C4-2B (cell line): Measurements from ENCODE around the gene NRP1.

ENCODE experiments used
- CTCF ChIP-seq: fragments of 450-650 bp; conservative IDR thresholded peaks from 2 replicates; pipeline ENCODE4 v1.5.1; 2017; ENCODE audit warnings: mild to moderate bottlenecking
- ZFX ChIP-seq: fragments of 450-650 bp; IDR thresholded peaks from 2 replicates; pipeline ENCODE4 v1.6.1; 2017

GRCh38 chr10:33320288-33320687, 14.2 kb downstream of the NRP1 start:
- TF ChIP-seq CTCF (no peak), ZFX (no peak)
